Mucosa of gallbladder (tissue), 1 donor: ENCODE data around the gene KLB. TPM values are rescaled to one million over a fixed set of nuclear protein-coding genes. Genes with fewer than 3 reads are reported as not detected.

Experiments
- total RNA-seq: library from RNA; stranded (reverse); gene quantifications from one replicate; pipeline ENCODE4 v1.2.1, GENCODE V29; 2021
- donor health status: DM: no; HTN: no; CAD: no.

The KLB gene
- total RNA-seq, 1 donor from 2014 or later = not detected

Other genes starting within 250 kb of the KLB start
- gene WDR19, start 224.4 kb upstream of the KLB start, total RNA-seq = 34.3 TPM
- 31.0 TPM for gene RFC1, start 40.6 kb upstream of the KLB start, total RNA-seq
- 1,194 TPM for gene RPL9, start 52.0 kb downstream of the KLB start, total RNA-seq
- 14.7 TPM for gene LIAS, start 52.1 kb downstream of the KLB start, total RNA-seq
- 61.3 TPM for gene UGDH, start 120.5 kb downstream of the KLB start, total RNA-seq
- gene SMIM14, start 231.9 kb downstream of the KLB start, total RNA-seq = 62.3 TPM